A172 (cell line): ENCODE data around the gene RAPGEF6. TPM values are rescaled to one million over a fixed set of nuclear protein-coding genes. Genes with fewer than 3 reads are reported as not detected.
A peak's percentile ranks its signal among the peaks of the same experiment; 100 is the strongest.
"Not testable (repeated sequence)": the region's sequence is repeated elsewhere in the genome, so short reads cannot be mapped to it uniquely, and the experiment has no call there.

ENCODE experiments used
- DNase-seq: peaks from one replicate; pipeline ENCODE4 v3.0.0-alpha.2; 2015; ENCODE audit warnings: low spot score
- total RNA-seq: library from RNA; depleted of rRNA; stranded (reverse); fragments of >200 nt; shearing (Covaris generic); gene quantifications from 2 replicates; pipeline ENCODE4 v1.2.3, GENCODE V29; 2014

RAPGEF6 gene
- total RNA-seq, 1 experiment from 2014 or later = 14.1 TPM

DNA sequence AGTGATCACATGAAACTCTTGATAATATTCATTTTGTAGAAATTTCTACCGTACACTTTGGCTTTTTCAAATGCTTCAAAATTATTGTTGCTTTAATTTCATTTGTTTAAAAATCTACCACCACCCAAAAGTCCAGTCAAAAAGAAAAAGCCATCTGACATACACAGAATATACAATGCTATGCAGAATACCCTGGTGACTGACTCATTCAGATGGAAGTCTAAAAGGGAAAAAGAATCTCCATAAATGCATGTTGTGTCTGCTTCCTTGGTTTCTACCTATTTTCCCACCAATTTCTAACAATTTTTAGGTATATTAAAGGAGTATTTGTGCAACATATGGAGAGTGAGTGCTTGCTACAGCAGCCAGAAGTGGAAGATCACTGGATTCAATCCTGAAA lies 9.3 kb upstream of the RAPGEF6 start:
- DNase-seq = no peak

GRCh38 chr5:131641494-131641893 lies 6.5 kb upstream of the RAPGEF6 start:
- no peak for DNase-seq

DNA sequence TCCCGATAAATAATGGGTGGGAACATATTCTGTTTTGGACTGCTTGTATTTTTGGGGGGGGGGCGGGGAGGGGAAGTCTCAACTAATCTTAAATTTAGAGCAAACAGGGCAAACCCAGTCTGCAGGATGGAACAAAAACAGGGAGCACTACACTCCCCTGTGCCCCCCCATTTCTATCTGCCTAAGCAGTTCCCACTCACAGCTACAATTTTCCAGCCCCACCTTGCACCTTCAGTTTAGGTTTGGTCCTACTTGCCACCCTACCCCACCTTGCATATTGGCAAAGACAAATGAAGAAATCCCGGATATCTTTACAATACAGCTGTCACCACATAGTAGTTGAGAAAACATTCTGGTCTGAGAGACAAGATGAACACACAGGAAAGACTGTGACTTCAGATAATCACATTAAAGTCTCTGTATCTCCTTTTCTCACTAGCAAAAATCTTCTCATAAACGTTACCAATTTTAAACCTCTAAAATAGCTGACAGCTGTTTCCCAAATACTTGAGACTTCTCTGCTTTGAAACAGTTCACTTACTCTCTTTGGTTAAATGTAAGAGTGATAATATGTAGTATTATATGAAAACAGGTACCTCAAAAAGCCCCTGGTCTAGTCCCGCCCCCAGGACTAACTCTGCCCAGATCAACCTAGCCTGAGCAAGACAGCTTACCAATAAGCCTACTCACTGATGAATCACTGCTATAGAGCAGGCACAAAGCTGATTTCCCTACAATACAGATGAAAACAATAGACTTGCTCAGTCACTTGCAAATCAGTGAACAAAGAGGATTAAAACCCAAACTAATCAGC lies 5.2 kb upstream of the RAPGEF6 start:
- DNase-seq = peak; percentile 14

GRCh38 chr5:131639148-131639547 lies 4.1 kb upstream of the RAPGEF6 start:
- no peak for DNase-seq

DNA sequence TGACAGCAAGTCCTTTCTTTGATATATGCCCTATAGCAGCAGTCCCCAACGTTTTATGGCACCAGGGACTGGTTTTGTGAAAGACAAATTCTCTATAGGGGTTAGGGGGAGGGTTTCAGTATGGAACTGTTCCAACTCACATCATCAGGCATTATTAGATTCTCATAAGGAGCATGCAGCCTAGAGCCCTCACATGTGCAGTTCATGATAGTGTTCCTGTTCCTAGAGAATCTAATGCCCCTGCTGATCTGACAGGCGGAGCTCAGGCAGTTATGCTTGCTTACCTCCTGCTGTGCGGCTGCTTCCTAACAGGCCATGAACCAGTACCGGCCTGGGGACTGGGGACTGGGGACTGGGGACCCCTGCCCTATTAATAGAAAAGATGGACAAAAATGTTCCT lies 2.7 kb upstream of the RAPGEF6 start:
- no peak for DNase-seq

- no peak for DNase-seq
Observed at GRCh38 chr5:131635684-131636572, 899 bp upstream of the RAPGEF6 start.

DNA sequence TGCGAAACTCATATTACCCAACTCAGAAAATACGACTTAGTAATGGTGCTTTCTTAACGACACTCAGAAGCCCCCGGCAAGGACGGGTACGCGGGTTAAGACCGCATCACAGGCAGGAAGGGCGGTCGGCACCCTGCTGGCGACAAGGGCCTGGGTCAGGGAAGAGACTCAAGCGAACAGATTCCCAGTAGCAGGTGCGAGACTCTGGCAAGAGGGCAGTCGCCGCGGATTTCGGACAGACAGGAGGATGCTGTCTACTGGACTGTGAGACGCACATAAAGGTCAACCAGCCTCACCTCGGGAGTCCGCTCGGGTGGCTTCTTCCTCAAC lies 398 bp downstream of the RAPGEF6 start:
- peak; percentile 62 for DNase-seq

DNA sequence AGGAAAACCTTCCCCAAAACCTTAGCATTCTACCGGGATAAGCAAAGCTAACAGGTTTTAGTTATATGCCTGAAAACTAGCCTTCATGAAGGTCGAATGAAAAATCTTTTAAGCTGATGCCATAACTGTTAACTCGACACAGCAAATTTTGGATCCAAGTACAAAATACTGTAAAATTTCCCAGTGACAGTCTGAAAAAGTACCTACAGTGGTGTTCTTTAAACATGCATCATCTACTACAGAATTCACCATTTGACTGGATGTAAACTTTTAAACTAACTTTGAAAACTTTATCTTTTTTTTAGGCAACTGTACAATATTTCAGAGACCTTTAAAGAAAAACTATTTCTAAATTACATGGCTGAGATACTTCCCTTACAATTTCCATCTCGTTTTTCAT lies 791 bp downstream of the RAPGEF6 start:
- DNase-seq = no peak

GRCh38 chr5:131633830-131634229 lies 1.2 kb downstream of the RAPGEF6 start:
- no peak for DNase-seq

DNA sequence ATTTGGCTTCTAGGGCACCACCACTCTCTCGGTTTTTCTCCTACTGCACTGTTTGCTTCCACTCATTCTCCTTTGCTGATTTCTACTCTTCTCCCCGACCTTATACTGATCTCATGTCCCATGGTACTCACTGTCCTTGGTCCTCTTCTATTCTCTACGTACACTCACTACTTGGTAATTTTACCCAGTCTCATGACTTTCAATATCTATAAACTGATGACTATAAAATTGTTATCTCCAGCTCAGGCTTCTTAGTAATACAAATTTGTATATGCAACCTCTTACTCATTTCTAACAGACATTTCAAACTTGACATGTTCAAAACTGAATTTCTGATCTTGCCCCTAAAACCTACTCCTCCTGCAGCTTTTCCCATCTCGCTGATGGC lies 4.1 kb downstream of the RAPGEF6 start:
- DNase-seq = no peak

- DNase-seq = no peak
Observed at GRCh38 chr5:131630208-131630962, 4.6 kb downstream of the RAPGEF6 start.

DNA sequence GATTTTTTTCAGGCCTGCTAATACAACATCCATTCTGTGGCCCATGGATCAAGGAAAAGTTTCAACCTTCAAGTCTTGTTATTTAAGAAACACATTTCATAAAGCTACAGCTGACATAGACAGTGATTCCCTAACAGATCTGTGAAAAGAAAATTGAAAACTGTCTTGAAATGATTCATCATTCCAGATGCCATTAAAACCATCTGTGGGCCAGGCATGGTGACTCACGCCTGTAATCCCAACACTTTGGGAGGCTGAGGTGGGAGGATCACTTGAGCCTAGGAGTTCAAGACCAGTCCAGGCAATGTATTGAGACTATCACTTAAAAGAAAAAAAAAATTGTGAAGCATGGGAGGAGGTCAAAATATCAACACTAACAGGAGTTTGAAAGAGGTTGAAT lies 6.0 kb downstream of the RAPGEF6 start:
- peak; percentile 49 for DNase-seq

DNA sequence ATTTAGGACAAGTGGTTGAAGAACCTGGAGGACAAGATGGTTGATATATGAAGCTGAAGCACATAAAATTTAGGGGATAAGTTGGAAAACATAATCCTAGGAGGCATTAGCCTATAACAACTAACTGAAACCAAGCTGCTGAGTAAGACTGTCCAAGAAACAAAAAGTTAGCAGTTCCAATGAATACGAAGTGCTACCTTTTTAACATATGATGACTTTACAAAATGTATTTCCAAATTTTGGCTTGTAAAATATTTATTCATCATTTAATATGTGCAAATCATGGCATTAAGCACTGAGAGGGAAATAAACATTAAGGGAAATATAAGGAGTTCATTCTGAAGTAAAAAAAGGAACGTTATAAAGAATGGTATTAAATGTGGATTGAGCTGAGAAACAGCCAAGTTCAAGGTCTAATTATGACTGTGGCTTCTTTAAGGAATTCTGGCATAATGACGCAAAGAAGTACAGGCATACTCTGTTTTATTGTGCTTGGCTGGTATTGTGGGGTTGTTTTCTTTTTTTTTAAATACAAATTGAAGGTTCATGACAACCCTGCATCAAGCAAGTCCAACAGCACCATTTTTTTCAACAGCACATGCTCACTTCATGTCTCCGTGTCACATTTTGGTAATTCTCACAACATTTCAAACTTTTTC lies 7.7 kb downstream of the RAPGEF6 start:
- DNase-seq = no peak

GRCh38 chr5:131622633-131623032 lies 12.4 kb downstream of the RAPGEF6 start:
- peak; percentile 32 for DNase-seq

- not testable (repeated sequence) for DNase-seq
Observed at GRCh38 chr5:131621164-131621563, 13.9 kb downstream of the RAPGEF6 start.

- no peak for DNase-seq
Observed at GRCh38 chr5:131619102-131619501, 15.9 kb downstream of the RAPGEF6 start.

DNA sequence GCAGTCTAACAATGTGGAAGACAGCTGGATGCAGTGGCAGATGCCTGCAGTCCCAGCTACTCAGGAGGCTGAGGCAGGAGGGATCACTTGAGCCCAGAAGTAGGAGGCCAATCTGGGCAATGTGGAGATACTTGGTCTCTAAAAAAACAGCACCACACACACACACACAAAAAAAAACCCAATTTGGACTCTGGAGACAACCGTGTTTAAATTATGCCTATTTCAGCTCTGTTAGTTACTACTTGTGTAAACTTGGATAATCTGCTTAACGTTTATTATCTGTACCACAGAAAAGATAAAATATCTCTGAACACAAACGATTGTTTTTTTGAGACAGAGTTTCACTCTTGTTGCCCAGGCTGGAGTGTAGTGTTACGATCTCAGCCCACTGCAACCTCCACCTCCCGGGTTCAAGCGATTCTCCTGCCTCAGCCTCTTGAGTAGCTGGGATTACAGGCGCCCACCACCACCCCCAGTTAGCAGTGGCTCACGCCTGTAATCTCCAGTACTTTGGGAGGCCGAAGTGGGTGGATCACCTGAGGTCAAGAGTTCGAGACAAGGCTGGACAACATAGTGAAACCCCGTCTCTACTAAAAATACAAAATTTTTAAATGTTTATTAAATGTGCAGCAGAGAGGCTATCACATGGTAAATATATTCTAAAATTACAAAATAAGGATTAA lies 17.7 kb downstream of the RAPGEF6 start:
- DNase-seq = no peak

DNA sequence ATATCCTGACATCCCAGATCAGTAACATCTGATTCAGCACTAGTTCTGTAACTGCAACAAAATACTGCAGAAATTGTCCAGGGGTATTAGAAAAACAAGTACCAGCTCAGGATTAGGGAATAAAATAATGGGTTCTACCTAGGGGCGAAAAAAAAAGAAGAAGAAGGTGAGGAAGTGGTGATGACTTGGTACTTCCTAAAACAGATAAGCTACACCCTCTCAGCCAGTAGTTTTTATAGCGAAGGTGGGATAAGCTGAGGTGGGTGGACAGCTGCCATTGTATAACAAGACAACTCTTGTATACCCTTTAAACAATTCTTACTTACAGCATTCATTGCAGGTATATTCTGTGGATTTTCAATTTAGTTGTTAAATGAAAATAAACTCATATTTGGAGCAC lies 19.1 kb downstream of the RAPGEF6 start:
- no peak for DNase-seq

DNA sequence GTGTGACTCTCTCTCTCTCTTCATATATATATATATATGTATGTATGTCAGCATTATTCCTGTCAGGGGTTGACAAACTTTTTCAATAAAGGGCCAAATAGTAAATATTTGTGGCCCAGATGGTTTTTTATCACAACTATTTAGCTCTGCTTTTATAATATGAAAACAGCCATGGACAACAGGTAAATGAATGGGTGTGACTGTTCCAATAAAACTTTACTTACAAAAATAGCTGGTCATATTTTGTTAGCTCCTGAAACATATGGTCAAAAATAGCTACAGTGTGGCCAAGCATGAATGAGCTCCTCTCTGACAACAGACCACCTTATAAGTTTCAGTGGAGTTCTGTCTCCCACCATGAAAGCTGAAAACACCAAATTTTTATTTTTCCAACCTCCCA lies 21.6 kb downstream of the RAPGEF6 start:
- DNase-seq = no peak

GRCh38 chr5:131611064-131611381 lies 24.0 kb downstream of the RAPGEF6 start:
- DNase-seq = no peak
